GM23338 (cell line): ENCODE results near the gene DEFB131B. TPM values are rescaled to one million over a fixed set of nuclear protein-coding genes. Genes with fewer than 3 reads are reported as not detected.

Source experiments
- ATAC-seq: fragments of 200-7000 bp; cut with Tn5 transposase; 3 replicates; pipeline ENCODE4 v1.9.1; 2020
- DNase-seq: peaks from one replicate; pipeline ENCODE4 v3.0.0-alpha.2; 2015; ENCODE audit warnings: low spot score
- H2AFZ ChIP-seq: fragments of 200-600 bp; sonication (generic); 2 replicates; pipeline ENCODE4 v1.8.0; 2016; ENCODE audit warnings: antibody characterized with exemption, mild to moderate bottlenecking, moderate library complexity
- H3F3A ChIP-seq: fragments of 200-600 bp; sonication (generic); replicated peaks from 2 replicates; pipeline ENCODE4 v1.8.0; 2017; ENCODE audit warnings: antibody characterized with exemption, mixed run types, low read depth
- H3K27ac ChIP-seq: fragments of 200-600 bp; sonication (generic); 2 replicates; pipeline ENCODE4 v1.6.1; 2016; ENCODE audit warnings: low read depth
- H3K27me3 ChIP-seq: fragments of 200-600 bp; sonication (generic); 2 replicates; pipeline ENCODE4 v1.8.0; 2016; ENCODE audit warnings: mild to moderate bottlenecking, mixed run types, moderate library complexity; ENCODE audit not compliant: insufficient read depth
- H3K36me3 ChIP-seq: fragments of 200-600 bp; sonication (generic); 2 replicates; pipeline ENCODE4 v1.8.0; 2016; ENCODE audit warnings: mild to moderate bottlenecking; ENCODE audit not compliant: insufficient read depth
- H3K4me1 ChIP-seq: fragments of 200-600 bp; sonication (generic); 2 replicates; pipeline ENCODE4 v1.8.0; 2016; ENCODE audit warnings: mild to moderate bottlenecking, moderate library complexity; ENCODE audit not compliant: insufficient read depth
- H3K4me2 ChIP-seq: fragments of 200-600 bp; sonication (generic); 2 replicates; pipeline ENCODE4 v1.7.1; 2017; ENCODE audit warnings: mixed run types
- H3K4me3 ChIP-seq: fragments of 200-600 bp; sonication (generic); 2 replicates; pipeline ENCODE4 v1.6.1; 2016; ENCODE audit warnings: mixed run types
- H3K79me2 ChIP-seq: fragments of 200-600 bp; sonication (generic); replicated peaks from 2 replicates; pipeline ENCODE4 v1.8.0; 2017; ENCODE audit warnings: mild to moderate bottlenecking; ENCODE audit not compliant: insufficient read depth
- H3K9me2 ChIP-seq: fragments of 200-600 bp; sonication (generic); 2 replicates; pipeline ENCODE4 v1.8.0; 2017; ENCODE audit not compliant: insufficient read depth
- H4K20me1 ChIP-seq: fragments of 200-600 bp; sonication (generic); replicated peaks from 2 replicates; pipeline ENCODE4 v1.8.0; 2017; ENCODE audit warnings: mild to moderate bottlenecking; ENCODE audit not compliant: insufficient read depth
- H3K27ac Mint-ChIP-seq: 2 replicates; pipeline ENCODE4 v1.8.0; 2020; ENCODE audit warnings: inconsistent platforms, mild to moderate bottlenecking, moderate library complexity, mixed read lengths
- H3K27me3 Mint-ChIP-seq: 3 replicates; pipeline ENCODE4 v1.8.0; 2022; ENCODE audit warnings: low read depth, mild to moderate bottlenecking, moderate library complexity, mixed read lengths, inconsistent platforms; ENCODE audit not compliant: insufficient read depth, poor library complexity
- H3K36me3 Mint-ChIP-seq: 3 replicates; pipeline ENCODE4 v1.8.0; 2021; ENCODE audit warnings: low read depth, mild to moderate bottlenecking, inconsistent platforms, moderate library complexity, mixed read lengths
- H3K4me1 Mint-ChIP-seq: 3 replicates; pipeline ENCODE4 v1.8.0; 2020; ENCODE audit warnings: mild to moderate bottlenecking, inconsistent platforms, mixed read lengths
- H3K4me3 Mint-ChIP-seq: 3 replicates; pipeline ENCODE4 v1.8.0; 2021; ENCODE audit warnings: moderate library complexity, mild to moderate bottlenecking, inconsistent platforms, mixed read lengths
- H3K9me3 Mint-ChIP-seq: 3 replicates; pipeline ENCODE4 v1.8.0; 2020; ENCODE audit warnings: moderate library complexity, mild to moderate bottlenecking, inconsistent platforms, mixed read lengths
- CREB1 ChIP-seq: fragments of 250-450 bp; sonication (Bioruptor Pico); IDR thresholded peaks from 2 replicates; pipeline ENCODE4 v1.5.0; 2020; ENCODE audit warnings: low read depth, mild to moderate bottlenecking, moderate library complexity
- EZH2 ChIP-seq: fragments of 200-600 bp; sonication (generic); IDR thresholded peaks from one replicate; pipeline ENCODE4 v1.8.0; 2017; ENCODE audit warnings: antibody characterized with exemption, mild to moderate bottlenecking, low read depth; ENCODE audit not compliant: unreplicated experiment
- EZH2phosphoT487 ChIP-seq: fragments of 200-600 bp; sonication (generic); IDR thresholded peaks from one replicate; pipeline ENCODE4 v1.8.1; 2018; ENCODE audit warnings: antibody characterized with exemption; ENCODE audit not compliant: unreplicated experiment
- JUNB ChIP-seq: IDR thresholded peaks from one replicate; pipeline ENCODE4 v1.6.1; 2016; ENCODE audit warnings: antibody characterized with exemption; ENCODE audit not compliant: unreplicated experiment
- NANOG ChIP-seq: IDR thresholded peaks from 2 replicates; pipeline ENCODE4 v1.6.1; 2016; ENCODE audit warnings: antibody characterized with exemption, borderline replicate concordance
- POLR2AphosphoS5 ChIP-seq: IDR thresholded peaks from 2 replicates; pipeline ENCODE4 v1.6.1; 2016; ENCODE audit warnings: antibody characterized with exemption, low read depth
- STAT1 ChIP-seq: IDR thresholded peaks from one replicate; pipeline ENCODE4 v1.6.1; 2016; ENCODE audit warnings: antibody characterized with exemption; ENCODE audit not compliant: unreplicated experiment
- ZNF114 ChIP-seq: fragments of 250-450 bp; sonication (Bioruptor Pico); IDR thresholded peaks from 2 replicates; pipeline ENCODE4 v1.5.0; 2020; ENCODE audit warnings: mild to moderate bottlenecking, moderate library complexity
- ZNF331 ChIP-seq: fragments of 250-450 bp; sonication (Bioruptor Pico); IDR thresholded peaks from 2 replicates; pipeline ENCODE4 v1.5.0; 2020; ENCODE audit warnings: low read depth, mild to moderate bottlenecking, moderate library complexity
- polyA plus RNA-seq: library from polyadenylated mRNA; unstranded; fragments of >200 nt; fragmentation: Nextera tagmentation; extraction: Ambion mirVana; gene quantifications from 2 replicates; pipeline ENCODE4 v1.2.1, GENCODE V29; 2016
- total RNA-seq: library from RNA; depleted of rRNA; stranded (reverse); fragments of >200 nt; shearing (Covaris generic); gene quantifications from 2 replicates; pipeline ENCODE4 v1.2.3, GENCODE V29; 2014
- TF ChIP-seq, protein P1 (sequence below): IDR thresholded peaks from one replicate; pipeline ENCODE4 v1.6.1; 2018; ENCODE audit warnings: antibody characterized with exemption; ENCODE audit not compliant: unreplicated experiment
- TF ChIP-seq, protein P2 (sequence below): fragments of 250-450 bp; sonication (Bioruptor Pico); IDR thresholded peaks from 2 replicates; pipeline ENCODE4 v1.5.0; 2020; ENCODE audit warnings: mild to moderate bottlenecking, moderate library complexity
- TF ChIP-seq, protein P3 (sequence below): IDR thresholded peaks from 2 replicates; pipeline ENCODE4 v1.6.1; 2016; ENCODE audit warnings: antibody characterized with exemption
- TF ChIP-seq, protein P4 (sequence below), 2 experiments: fragments of 200-600 bp in 1 of 2; sonication (generic) in 1 of 2; conservative IDR thresholded peaks; 2 replicates each; pipeline versions ENCODE4 v1.5.1 to v1.6.1; 2016 to 2017; ENCODE audit warnings: antibody characterized with exemption in 2 of 2, low read depth in 2 of 2, mild to moderate bottlenecking in 2 of 2, moderate library complexity in 1 of 2

The DEFB131B gene
- total and polyA plus RNA-seq, 2 experiments from 2014 or later: not detected

DNA sequence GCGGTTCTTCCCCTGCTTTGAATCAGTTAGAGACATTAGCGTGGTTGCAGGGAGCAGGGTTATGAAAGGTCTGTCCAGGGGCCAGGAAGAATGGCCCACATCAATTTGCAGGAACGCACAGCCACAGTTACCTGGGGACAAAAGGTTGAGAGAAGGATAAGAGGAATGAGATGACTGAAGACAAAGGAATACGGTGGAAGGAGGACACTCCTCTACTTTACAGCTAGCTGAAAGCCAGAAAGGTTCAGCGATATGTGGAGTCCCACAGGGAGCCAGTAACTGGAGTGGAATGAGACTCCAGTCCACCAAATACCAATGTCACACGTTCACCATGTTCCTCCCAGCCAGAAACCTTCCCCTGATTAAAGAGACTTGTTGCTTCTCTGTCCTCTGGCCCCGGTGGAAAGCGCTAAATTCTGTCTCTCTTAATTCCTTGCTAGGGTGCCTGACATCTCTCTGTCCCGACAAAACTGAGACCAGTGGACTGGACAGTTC lies 39.4 kb downstream of the DEFB131B start:
- H3K36me3 Mint-ChIP-seq: peaks cover 34% of the 10 kb centered on the region
- H2AFZ ChIP-seq: no peak overlapping the region
- no peaks in the 10 kb centered on the region for H3K27me3 ChIP-seq
- no peaks in the 10 kb centered on the region for H3K79me2 ChIP-seq
- no peaks in the 10 kb centered on the region for H3K9me2 ChIP-seq
- no peaks in the 10 kb centered on the region for H3K9me3 Mint-ChIP-seq
- H3K4me3 ChIP-seq: no peak overlapping the region
- no peaks in the 10 kb centered on the region for H3K4me1 Mint-ChIP-seq
- ATAC-seq: no peak
- H3K4me1 ChIP-seq: no peaks in the 10 kb centered on the region
- H4K20me1 ChIP-seq: no peaks in the 10 kb centered on the region
- H3K27ac ChIP-seq: no peak overlapping the region
- DNase-seq: no peak
- no peak overlapping the region for H3K27ac Mint-ChIP-seq
- no peak overlapping the region for H3K4me3 Mint-ChIP-seq
- H3K27me3 Mint-ChIP-seq: peaks cover 7% of the 10 kb centered on the region
- TF ChIP-seq, protein P1, sequence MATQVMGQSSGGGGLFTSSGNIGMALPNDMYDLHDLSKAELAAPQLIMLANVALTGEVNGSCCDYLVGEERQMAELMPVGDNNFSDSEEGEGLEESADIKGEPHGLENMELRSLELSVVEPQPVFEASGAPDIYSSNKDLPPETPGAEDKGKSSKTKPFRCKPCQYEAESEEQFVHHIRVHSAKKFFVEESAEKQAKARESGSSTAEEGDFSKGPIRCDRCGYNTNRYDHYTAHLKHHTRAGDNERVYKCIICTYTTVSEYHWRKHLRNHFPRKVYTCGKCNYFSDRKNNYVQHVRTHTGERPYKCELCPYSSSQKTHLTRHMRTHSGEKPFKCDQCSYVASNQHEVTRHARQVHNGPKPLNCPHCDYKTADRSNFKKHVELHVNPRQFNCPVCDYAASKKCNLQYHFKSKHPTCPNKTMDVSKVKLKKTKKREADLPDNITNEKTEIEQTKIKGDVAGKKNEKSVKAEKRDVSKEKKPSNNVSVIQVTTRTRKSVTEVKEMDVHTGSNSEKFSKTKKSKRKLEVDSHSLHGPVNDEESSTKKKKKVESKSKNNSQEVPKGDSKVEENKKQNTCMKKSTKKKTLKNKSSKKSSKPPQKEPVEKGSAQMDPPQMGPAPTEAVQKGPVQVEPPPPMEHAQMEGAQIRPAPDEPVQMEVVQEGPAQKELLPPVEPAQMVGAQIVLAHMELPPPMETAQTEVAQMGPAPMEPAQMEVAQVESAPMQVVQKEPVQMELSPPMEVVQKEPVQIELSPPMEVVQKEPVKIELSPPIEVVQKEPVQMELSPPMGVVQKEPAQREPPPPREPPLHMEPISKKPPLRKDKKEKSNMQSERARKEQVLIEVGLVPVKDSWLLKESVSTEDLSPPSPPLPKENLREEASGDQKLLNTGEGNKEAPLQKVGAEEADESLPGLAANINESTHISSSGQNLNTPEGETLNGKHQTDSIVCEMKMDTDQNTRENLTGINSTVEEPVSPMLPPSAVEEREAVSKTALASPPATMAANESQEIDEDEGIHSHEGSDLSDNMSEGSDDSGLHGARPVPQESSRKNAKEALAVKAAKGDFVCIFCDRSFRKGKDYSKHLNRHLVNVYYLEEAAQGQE: no peak
- TF ChIP-seq JUNB (no peak), EZH2 (no peak), CREB1 (no peak), STAT1 (no peak), ZNF331 (CRISPR knock-in tag) (no peak), POLR2AphosphoS5 (no peak), ZNF114 (CRISPR knock-in tag) (no peak), NANOG (no peak), EZH2phosphoT487 (no peak)
- TF ChIP-seq, protein P2, sequence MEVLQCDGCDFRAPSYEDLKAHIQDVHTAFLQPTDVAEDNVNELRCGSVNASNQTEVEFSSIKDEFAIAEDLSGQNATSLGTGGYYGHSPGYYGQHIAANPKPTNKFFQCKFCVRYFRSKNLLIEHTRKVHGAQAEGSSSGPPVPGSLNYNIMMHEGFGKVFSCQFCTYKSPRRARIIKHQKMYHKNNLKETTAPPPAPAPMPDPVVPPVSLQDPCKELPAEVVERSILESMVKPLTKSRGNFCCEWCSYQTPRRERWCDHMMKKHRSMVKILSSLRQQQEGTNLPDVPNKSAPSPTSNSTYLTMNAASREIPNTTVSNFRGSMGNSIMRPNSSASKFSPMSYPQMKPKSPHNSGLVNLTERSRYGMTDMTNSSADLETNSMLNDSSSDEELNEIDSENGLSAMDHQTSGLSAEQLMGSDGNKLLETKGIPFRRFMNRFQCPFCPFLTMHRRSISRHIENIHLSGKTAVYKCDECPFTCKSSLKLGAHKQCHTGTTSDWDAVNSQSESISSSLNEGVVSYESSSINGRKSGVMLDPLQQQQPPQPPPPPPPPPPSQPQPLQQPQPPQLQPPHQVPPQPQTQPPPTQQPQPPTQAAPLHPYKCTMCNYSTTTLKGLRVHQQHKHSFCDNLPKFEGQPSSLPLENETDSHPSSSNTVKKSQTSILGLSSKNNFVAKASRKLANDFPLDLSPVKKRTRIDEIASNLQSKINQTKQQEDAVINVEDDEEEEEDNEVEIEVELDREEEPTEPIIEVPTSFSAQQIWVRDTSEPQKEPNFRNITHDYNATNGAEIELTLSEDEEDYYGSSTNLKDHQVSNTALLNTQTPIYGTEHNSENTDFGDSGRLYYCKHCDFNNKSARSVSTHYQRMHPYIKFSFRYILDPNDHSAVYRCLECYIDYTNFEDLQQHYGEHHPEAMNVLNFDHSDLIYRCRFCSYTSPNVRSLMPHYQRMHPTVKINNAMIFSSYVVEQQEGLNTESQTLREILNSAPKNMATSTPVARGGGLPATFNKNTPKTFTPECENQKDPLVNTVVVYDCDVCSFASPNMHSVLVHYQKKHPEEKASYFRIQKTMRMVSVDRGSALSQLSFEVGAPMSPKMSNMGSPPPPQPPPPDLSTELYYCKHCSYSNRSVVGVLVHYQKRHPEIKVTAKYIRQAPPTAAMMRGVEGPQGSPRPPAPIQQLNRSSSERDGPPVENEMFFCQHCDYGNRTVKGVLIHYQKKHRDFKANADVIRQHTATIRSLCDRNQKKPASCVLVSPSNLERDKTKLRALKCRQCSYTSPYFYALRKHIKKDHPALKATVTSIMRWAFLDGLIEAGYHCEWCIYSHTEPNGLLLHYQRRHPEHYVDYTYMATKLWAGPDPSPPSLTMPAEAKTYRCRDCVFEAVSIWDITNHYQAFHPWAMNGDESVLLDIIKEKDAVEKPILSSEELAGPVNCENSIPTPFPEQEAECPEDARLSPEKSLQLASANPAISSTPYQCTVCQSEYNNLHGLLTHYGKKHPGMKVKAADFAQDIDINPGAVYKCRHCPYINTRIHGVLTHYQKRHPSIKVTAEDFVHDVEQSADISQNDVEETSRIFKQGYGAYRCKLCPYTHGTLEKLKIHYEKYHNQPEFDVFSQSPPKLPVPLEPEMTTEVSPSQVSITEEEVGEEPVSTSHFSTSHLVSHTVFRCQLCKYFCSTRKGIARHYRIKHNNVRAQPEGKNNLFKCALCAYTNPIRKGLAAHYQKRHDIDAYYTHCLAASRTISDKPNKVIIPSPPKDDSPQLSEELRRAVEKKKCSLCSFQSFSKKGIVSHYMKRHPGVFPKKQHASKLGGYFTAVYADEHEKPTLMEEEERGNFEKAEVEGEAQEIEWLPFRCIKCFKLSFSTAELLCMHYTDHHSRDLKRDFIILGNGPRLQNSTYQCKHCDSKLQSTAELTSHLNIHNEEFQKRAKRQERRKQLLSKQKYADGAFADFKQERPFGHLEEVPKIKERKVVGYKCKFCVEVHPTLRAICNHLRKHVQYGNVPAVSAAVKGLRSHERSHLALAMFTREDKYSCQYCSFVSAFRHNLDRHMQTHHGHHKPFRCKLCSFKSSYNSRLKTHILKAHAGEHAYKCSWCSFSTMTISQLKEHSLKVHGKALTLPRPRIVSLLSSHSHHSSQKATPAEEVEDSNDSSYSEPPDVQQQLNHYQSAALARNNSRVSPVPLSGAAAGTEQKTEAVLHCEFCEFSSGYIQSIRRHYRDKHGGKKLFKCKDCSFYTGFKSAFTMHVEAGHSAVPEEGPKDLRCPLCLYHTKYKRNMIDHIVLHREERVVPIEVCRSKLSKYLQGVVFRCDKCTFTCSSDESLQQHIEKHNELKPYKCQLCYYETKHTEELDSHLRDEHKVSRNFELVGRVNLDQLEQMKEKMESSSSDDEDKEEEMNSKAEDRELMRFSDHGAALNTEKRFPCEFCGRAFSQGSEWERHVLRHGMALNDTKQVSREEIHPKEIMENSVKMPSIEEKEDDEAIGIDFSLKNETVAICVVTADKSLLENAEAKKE (CRISPR knock-in tag): no peak
- TF ChIP-seq, protein P3, sequence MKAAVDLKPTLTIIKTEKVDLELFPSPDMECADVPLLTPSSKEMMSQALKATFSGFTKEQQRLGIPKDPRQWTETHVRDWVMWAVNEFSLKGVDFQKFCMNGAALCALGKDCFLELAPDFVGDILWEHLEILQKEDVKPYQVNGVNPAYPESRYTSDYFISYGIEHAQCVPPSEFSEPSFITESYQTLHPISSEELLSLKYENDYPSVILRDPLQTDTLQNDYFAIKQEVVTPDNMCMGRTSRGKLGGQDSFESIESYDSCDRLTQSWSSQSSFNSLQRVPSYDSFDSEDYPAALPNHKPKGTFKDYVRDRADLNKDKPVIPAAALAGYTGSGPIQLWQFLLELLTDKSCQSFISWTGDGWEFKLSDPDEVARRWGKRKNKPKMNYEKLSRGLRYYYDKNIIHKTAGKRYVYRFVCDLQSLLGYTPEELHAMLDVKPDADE: no peak
- TF ChIP-seq, protein P4, sequence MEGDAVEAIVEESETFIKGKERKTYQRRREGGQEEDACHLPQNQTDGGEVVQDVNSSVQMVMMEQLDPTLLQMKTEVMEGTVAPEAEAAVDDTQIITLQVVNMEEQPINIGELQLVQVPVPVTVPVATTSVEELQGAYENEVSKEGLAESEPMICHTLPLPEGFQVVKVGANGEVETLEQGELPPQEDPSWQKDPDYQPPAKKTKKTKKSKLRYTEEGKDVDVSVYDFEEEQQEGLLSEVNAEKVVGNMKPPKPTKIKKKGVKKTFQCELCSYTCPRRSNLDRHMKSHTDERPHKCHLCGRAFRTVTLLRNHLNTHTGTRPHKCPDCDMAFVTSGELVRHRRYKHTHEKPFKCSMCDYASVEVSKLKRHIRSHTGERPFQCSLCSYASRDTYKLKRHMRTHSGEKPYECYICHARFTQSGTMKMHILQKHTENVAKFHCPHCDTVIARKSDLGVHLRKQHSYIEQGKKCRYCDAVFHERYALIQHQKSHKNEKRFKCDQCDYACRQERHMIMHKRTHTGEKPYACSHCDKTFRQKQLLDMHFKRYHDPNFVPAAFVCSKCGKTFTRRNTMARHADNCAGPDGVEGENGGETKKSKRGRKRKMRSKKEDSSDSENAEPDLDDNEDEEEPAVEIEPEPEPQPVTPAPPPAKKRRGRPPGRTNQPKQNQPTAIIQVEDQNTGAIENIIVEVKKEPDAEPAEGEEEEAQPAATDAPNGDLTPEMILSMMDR (conservative IDR thresholded peaks at IDR 0.05; ENCODE audit: low read depth in 2 of 2): no peak
- no peak overlapping the region for H3K4me2 ChIP-seq
- peaks cover 15% of the 10 kb centered on the region; the same call in 1 of the 2 replicates for H3K36me3 ChIP-seq
- no peaks in the 10 kb centered on the region for H3F3A ChIP-seq
